ENCODE results near the gene TUFM.

- TF ChIP-seq, protein P1, sequence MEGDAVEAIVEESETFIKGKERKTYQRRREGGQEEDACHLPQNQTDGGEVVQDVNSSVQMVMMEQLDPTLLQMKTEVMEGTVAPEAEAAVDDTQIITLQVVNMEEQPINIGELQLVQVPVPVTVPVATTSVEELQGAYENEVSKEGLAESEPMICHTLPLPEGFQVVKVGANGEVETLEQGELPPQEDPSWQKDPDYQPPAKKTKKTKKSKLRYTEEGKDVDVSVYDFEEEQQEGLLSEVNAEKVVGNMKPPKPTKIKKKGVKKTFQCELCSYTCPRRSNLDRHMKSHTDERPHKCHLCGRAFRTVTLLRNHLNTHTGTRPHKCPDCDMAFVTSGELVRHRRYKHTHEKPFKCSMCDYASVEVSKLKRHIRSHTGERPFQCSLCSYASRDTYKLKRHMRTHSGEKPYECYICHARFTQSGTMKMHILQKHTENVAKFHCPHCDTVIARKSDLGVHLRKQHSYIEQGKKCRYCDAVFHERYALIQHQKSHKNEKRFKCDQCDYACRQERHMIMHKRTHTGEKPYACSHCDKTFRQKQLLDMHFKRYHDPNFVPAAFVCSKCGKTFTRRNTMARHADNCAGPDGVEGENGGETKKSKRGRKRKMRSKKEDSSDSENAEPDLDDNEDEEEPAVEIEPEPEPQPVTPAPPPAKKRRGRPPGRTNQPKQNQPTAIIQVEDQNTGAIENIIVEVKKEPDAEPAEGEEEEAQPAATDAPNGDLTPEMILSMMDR (IDR thresholded peaks at IDR 0.05): no peak
- TF ChIP-seq EP300 (IDR thresholded peaks at IDR 0.05) (no peak), POLR2A (IDR thresholded peaks at IDR 0.05) (no peak)
These were observed 23.1 kb upstream of the TUFM start for GRCh38 chr16:28869201-28869600.

All from ovary (tissue), 3 donors.